Right renal pelvis (tissue), 4 donors: Measurements from ENCODE around the gene RNF217. TPM values are rescaled to one million over a fixed set of nuclear protein-coding genes. Genes with fewer than 3 reads are reported as not detected.
"Not testable (repeated sequence)": the region's sequence is repeated elsewhere in the genome, so short reads cannot be mapped to it uniquely, and the experiment has no call there.

Experiments used
- DNase-seq, 4 donors: peaks; one replicate each; pipeline ENCODE4 v3.0.0-alpha.2; 2013; ENCODE audit warnings: low read depth in 4 of 4, low spot score in 3 of 4, missing footprints in 1 of 4
- polyA plus RNA-seq, 4 donors: library from polyadenylated mRNA; unstranded; fragments of 120-200 nt; gene quantifications; one replicate each; pipeline ENCODE4 v1.2.1, GENCODE V29; 2013; ENCODE audit not compliant: insufficient read length in 4 of 4

RNF217 gene
- polyA plus RNA-seq, 4 donors: 12.5 to 16.4 (median 14.3) TPM

DNA sequence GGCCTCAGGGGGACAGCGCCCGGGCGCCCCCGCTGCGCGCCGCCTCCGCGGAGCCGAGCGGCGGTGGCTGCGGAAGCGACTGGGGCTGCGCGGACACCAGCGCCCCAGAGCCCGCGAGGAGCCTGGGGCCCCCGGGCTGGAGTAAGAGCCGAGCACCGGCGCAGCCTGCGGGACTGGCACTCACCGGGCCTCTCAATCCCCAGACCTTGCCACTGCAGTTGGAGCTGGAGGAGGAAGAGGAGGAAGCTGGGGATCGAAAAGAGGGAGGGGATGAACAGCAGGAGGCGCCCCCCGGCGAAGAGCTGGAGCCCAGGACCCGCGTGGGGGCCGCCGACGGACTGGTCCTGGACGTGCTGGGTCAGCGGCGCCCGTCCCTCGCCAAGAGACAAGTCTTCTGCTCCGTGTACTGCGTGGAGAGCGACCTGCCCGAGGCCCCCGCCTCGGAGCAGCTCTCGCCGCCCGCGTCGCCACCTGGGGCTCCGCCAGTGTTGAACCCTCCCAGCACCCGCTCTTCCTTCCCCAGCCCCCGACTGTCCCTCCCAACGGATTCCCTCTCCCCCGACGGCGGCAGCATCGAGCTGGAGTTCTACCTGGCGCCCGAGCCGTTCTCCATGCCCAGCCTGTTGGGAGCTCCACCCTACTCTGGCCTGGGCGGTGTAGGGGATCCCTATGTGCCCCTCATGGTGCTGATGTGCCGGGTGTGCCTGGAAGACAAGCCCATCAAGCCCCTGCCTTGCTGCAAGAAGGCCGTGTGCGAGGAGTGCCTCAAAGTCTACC lies 590 bp downstream of the RNF217 start:
- DNase-seq: peak in 3 of 4 donors; percentile 31 to 49 (median 44)

- peak in 2 of 4 donors; percentile 10 to 37 for DNase-seq
Measured at GRCh38 chr6:124963416-124963785, 1.2 kb downstream of the RNF217 start.

DNA sequence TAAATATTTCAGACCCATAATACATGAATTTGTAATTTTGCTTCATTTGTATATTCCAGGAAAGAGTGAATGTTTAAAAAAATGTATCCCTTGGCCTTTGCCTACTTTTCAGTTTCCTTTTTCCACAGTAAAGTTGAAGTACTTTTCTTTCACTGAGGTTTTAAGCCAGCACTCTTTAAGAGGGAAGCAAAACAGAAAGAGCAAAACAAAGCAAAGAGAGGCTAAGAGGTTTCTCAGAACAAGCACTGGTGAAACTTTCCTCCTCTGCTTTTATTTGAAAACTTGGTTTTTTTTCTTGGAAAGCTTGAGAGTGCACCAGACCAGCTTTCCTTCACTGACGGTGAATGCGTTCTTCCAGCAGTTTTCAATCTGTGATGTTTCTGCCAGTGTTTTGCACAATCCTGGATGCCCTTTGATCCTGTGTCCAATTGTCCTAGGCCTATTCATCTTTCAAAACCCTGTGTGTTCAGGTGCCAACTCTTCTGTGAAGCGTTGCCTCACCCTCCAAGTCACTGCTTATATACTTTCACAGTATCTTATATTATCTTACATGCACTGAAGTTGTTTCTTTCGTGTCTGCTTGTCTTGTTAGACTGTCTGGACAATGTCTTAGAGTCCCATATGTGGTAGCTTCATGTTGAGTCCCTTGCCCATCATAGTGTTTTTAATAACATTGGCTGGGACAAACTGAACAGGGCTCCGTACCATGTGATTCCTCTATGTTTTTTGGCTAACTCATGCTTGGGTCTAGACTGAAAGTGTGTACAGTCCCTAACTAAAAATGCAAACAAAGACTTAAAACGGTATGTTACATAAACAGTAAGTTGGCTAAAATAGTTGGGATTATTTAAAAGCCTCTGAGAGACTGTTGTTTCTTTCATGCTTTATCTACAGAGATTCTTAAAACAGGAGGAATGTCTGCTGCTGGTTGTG lies 1.9 kb downstream of the RNF217 start:
- DNase-seq: peak in 2 of 4 donors; percentile 5 to 28

DNA sequence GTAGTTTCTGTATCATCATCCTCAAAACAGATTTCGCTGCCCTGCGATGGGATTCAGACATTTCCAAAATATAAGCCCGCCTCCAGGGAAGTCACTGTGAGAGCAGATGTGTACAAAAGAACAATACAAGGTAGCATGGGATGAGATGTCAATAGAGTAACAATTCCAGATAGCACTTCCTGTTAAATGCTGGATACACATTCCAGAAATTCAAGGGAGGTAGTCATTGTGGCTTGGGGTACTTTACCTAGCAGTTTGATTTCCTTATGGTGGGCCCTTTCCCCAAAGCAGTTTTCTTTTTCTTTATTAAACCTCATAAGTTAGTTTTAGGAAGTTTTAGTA lies 2.5 kb downstream of the RNF217 start:
- no peak for DNase-seq

GRCh38 chr6:124965424-124965850 lies 3.2 kb downstream of the RNF217 start:
- not testable (repeated sequence) for DNase-seq

DNA sequence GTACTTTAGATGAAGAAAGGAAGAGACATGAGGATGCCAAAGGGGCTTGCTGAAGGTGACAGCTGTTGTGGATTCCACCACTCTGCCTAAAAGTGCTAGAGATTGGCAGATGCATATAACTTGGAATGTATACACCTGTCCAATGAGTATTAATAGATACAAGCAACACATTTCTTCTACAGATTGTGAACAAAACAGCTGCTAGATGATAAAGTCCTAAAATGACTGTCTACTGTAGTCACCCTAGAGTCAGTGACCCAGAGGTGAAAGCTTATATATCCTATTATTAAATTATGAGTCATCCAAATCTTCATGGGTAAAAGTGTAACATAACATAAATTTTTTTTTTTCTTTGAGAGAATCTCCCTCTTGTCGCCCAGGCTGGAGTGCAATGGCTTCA lies 5.2 kb downstream of the RNF217 start:
- no peak for DNase-seq

GRCh38 chr6:124968401-124968800 lies 6.2 kb downstream of the RNF217 start:
- DNase-seq: no peak

- DNase-seq: no peak
Measured at GRCh38 chr6:124970243-124970642, 8.0 kb downstream of the RNF217 start.

DNA sequence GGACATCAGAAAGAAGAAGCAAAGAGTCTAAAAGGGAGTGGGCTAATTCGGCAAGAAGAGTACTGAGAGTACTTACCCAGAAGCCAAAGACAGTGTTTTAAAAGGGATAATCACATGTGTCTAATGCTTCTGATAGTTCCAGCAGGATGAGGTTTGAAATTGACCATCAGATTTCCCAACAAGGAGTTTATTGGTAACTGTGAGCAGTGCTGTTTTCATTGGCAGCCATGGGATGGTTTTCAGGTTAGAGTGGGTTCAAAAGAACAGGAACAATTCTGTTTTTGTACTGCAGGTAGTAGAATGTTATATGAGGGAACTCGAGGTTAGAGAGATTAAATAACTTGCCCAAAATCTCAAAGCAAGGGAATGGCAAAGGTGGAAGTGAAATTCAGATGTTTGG lies 8.5 kb downstream of the RNF217 start:
- DNase-seq: no peak

DNA sequence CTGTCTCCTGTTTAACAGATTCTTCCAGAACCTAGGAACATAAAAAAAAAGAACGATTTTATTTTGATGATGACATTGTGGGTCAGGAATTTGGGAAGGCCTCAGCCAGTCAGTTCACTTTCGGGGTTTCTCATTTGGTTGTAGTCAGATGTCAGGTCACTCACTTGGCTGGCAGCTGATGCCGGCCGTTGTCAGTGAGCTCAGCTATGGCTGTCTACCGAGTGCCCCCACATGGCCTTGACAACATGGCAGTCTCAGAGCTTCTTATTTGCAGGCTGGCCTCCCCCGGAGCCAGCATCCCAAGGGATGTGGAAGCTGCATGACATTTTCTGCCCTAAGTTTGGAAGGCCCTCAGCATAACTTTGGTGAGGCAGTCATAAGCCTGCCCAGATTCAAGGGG lies 11.5 kb downstream of the RNF217 start:
- no peak for DNase-seq

- DNase-seq: no peak
Measured at GRCh38 chr6:124974771-124975377, 12.6 kb downstream of the RNF217 start.

GRCh38 chr6:124977067-124977908 lies 15.1 kb downstream of the RNF217 start:
- no peak for DNase-seq

DNA sequence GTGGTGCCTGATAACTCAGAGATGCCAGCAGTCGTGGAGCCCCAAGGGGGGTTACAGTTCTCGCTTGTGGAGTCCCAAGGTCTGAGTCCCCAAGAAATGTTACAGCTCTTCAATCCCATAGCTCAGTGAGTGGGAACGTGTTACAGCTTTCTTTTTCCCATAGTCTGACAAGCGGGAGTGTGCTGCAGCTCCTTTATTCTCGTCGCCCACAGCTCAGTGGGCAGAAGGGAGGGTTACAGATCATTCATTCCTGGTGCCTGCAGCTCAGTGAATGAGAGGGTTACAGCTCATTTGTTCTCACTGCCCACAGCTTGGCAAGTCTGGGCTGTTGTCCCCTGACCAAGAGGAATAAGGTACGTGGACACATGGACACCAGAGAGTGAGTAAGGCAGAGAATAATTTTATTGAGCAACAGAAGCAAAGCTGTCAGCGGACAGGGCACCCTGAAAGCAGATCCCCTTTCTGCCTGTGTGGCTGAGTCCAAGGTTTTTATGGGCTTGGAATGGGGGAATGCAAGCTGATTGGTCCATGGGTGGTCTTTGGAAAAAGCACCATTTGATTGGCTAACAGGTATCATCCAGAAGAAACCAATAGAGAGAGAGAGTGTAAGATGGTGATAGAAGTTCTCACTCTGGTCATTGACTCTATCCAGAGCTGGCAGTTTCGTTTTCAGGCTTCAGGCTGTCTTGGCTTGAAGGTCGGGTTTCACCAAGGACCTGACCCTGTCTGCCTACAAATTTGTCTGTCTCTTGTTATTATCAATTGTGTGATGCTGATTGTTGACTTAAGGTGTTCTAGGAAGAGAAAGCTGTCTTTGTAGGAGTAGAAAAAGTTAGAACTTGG lies 16.4 kb downstream of the RNF217 start:
- DNase-seq: no peak

GRCh38 chr6:124979294-124979678 lies 17.0 kb downstream of the RNF217 start:
- DNase-seq: no peak

DNA sequence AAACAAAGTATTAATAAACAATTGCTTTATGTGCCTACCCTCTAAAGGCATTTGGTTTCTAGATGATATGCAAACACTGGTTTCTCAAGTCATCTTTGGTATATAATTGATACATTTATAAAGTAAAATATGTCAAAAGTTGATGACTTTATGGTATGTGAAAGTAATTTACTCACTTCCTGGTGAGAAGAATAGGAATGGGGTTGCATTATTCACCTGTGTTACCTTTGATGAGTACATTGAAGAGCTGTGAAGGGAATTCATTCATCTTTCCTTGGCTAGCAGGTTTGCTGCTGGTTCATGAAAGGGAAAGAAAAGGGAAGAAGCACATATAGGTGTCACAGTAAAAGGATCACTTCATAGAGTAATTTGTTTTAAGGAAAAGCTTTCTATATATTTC lies 20.4 kb downstream of the RNF217 start:
- DNase-seq: no peak

DNA sequence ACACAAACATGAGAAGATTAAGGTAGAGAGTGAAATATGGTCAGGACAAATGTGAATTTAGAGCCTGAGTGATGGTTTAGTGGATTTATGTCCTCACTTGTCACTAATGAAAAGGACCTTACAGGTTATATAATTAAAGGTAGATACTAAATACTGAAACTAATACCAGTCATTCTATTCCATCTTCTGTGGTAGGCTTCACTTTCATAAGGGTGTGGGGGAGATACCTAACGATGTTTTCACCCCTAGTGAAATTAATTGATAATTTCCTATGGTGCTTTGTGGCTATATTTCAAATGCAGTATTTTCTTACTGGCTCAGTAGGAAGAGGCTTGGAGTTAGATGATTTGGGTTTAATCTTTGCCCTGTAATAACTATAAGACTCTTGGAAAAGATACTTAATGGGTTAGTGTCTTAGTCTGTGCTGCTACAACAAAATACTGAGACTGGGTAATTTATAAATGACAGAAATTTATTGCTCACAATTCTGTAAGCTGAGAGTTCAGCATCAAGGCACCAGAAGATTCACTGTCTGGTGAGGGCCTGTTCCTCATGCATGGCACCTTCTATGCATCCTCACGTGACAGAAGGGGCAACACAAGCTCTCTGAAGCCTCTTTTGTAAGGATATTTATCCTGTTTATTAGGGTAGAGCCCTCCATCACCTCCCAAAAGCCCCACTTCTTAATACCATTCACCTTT lies 21.3 kb downstream of the RNF217 start:
- no peak for DNase-seq

- DNase-seq: no peak
Measured at GRCh38 chr6:124984668-124985338, 22.6 kb downstream of the RNF217 start.

DNA sequence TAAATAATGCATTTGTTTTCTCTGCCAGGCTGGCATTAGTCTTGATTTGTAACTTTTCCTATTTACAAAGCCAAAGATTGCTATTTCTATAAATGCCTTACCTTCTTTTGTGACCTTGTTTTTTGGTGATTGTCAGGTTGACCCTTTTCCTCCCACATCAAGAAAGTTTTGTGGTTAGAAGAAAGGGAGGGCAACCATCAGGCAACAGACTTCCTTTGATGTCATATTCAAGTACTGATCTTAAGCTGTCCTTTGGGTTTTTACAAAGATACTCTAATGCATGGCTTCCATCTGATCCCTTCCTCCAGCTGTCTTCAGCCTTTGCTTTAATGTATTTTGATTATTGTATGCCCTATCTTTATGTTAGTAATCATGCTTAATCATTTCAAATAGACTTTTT lies 23.9 kb downstream of the RNF217 start:
- no peak for DNase-seq
